Left ventricle myocardium inferior (tissue), 1 donor: ENCODE measurements around the gene MACROD2. TPM values are rescaled to one million over a fixed set of nuclear protein-coding genes. Genes with fewer than 3 reads are reported as not detected.

Source experiments
- DNase-seq: peaks from one replicate; pipeline ENCODE4 v3.0.0-alpha.2; 2020
- H3K27ac ChIP-seq: fragments of 200-600 bp; replicated peaks from 2 replicates; pipeline ENCODE4 v1.8.0; 2021
- H3K27me3 ChIP-seq: fragments of 200-600 bp; 2 replicates; pipeline ENCODE4 v1.8.0; 2021; ENCODE audit warnings: low read depth
- H3K36me3 ChIP-seq: fragments of 200-600 bp; 2 replicates; pipeline ENCODE4 v1.8.0; 2021
- H3K4me1 ChIP-seq: fragments of 200-600 bp; 2 replicates; pipeline ENCODE4 v1.8.0; 2021
- H3K4me3 ChIP-seq: fragments of 200-600 bp; 2 replicates; pipeline ENCODE4 v1.8.0; 2021; ENCODE audit warnings: mild to moderate bottlenecking, moderate library complexity
- H3K9me3 ChIP-seq: fragments of 200-600 bp; replicated peaks from 2 replicates; pipeline ENCODE4 v1.8.0; 2021
- CTCF ChIP-seq: fragments of 200-600 bp; IDR thresholded peaks from 2 replicates; pipeline ENCODE4 v1.8.0; 2021; ENCODE audit warnings: antibody characterized with exemption, mild to moderate bottlenecking, borderline replicate concordance
- intact Hi-C: fragments of 100-400 bp; cut with micrococcal nuclease; formaldehyde crosslinking; loops from one replicate; pipeline ENCODE4 v1.11.0; 2022
- long read RNA-seq: library from polyadenylated mRNA; unstranded; transcript quantifications from one replicate; pipeline ENCODE4 v2.0.0, GENCODE V29; 2021
- total RNA-seq: library from RNA; stranded (reverse); fragmentation: NEBNext Ultra II Directional; extraction: Animal tissue kit (Norgen Biotek cat#: 25700); gene quantifications from one replicate; pipeline ENCODE4 v1.2.1, GENCODE V29; 2021
- donor health status: DM: no; HTN: yes; CAD: no; lungs with severe emphysema.

MACROD2 gene
- total RNA-seq, result 3.6 TPM
- long read RNA-seq, partial matches to known transcripts, result 0 of 1 reads
- long read RNA-seq, other reads (novel, unspliced or antisense), result 1 of 1 reads

- intact Hi-C loops, result no loop called here
- peak within 1 kb of the TSS; percentile 73 for H3K27ac ChIP-seq
Observed at GRCh38 chr20:13995086-13995665, at the start of gene MACROD2. MACROD2 (plus strand) TSS chr20:13995516.

GRCh38 chr20:13947719-13948118 lies 47.6 kb upstream of the MACROD2 start:
- peaks cover 8% of the 10 kb centered on the region for H3K27me3 ChIP-seq
- no peak for TF ChIP-seq CTCF
- no peak for DNase-seq
- H3K9me3 ChIP-seq, result peaks cover 4% of the 10 kb centered on the region
- H3K36me3 ChIP-seq, result no peaks in the 10 kb centered on the region
- intact Hi-C loops, result no loop called here
- no peak overlapping the region for H3K27ac ChIP-seq
- no peaks in the 10 kb centered on the region for H3K4me1 ChIP-seq
- no peak overlapping the region for H3K4me3 ChIP-seq

More at GRCh38 chr20:13995086-13995665, at the start of gene MACROD2:
- Histone ChIP-seq H3K36me3 (no peaks in the 10 kb centered on the region), H3K4me1 (peaks cover 12% of the 10 kb centered on the region), H3K27me3 (peaks cover 20% of the 10 kb centered on the region), H3K9me3 (peaks cover 32% of the 10 kb centered on the region), H3K4me3 (peak within 1 kb of the TSS; percentile 76)
- DNase-seq, result peak; percentile 82
- TF ChIP-seq CTCF, result peak; percentile 24

- H3K9me3 ChIP-seq, result peaks cover 4% of the 10 kb centered on the region
- intact Hi-C loops, result no loop called here
- H3K36me3 ChIP-seq, result no peaks in the 10 kb centered on the region
- H3K4me3 ChIP-seq, result no peak overlapping the region
- H3K27ac ChIP-seq, result no peak overlapping the region
- DNase-seq, result no peak
- H3K27me3 ChIP-seq, result peaks cover 4% of the 10 kb centered on the region
- H3K4me1 ChIP-seq, result no peaks in the 10 kb centered on the region
- TF ChIP-seq CTCF, result no peak
Observed at GRCh38 chr20:13953227-13953626, 42.1 kb upstream of the MACROD2 start.

GRCh38 chr20:13960119-13960518 lies 35.2 kb upstream of the MACROD2 start:
- H3K27me3 ChIP-seq, result no peaks in the 10 kb centered on the region
- H3K36me3 ChIP-seq, result no peaks in the 10 kb centered on the region
- no peaks in the 10 kb centered on the region for H3K4me1 ChIP-seq
- H3K27ac ChIP-seq, result no peak overlapping the region
- DNase-seq, result no peak
- no peaks in the 10 kb centered on the region for H3K9me3 ChIP-seq
- intact Hi-C loops, result no loop called here
- no peak for TF ChIP-seq CTCF
- no peak overlapping the region for H3K4me3 ChIP-seq

GRCh38 chr20:13960525-13960924 lies 34.8 kb upstream of the MACROD2 start:
- H3K9me3 ChIP-seq, result no peaks in the 10 kb centered on the region
- no peak overlapping the region for H3K4me3 ChIP-seq
- H3K27ac ChIP-seq, result no peak overlapping the region
- no peaks in the 10 kb centered on the region for H3K36me3 ChIP-seq
- TF ChIP-seq CTCF, result no peak
- no peak for DNase-seq
- no peaks in the 10 kb centered on the region for H3K27me3 ChIP-seq
- intact Hi-C loops, result no loop called here
- no peaks in the 10 kb centered on the region for H3K4me1 ChIP-seq
